Muscle of arm (tissue), 14 donors: ENCODE results near the gene APOC3. TPM values are rescaled to one million over a fixed set of nuclear protein-coding genes. Genes with fewer than 3 reads are reported as not detected.

Experiments used
- DNase-seq: peaks from one replicate; pipeline ENCODE4 v3.0.0-alpha.2; 2013
- long read RNA-seq, 11 donors: transcript quantifications; one replicate each; lab custom pipeline, GENCODE V29; 2026
- polyA plus RNA-seq, 12 donors: library from polyadenylated mRNA; unstranded; fragments of 120-200 nt; gene quantifications; one replicate each; pipeline ENCODE4 v1.2.1, GENCODE V29; 2013; ENCODE audit not compliant: insufficient read length in 12 of 12

The APOC3 gene
- 1 to 10 TPM in 3 of 12 donors, under 1 TPM in 3, not detected in 6; 0.36 to 8.7 (median 0.96) TPM for polyA plus RNA-seq
- long read RNA-seq, donor 1, transcript APOC3-201 (4 exons, 550 nt): major isoform, 163 of 1,525 reads
- long read RNA-seq, donor 1, transcript APOC3-205 (3 exons, 541 nt): minor isoform, 15 of 1,525 reads
- long read RNA-seq, donor 1, partial matches to known transcripts: 777 of 1,525 reads
- long read RNA-seq, donor 1, other reads (novel, unspliced or antisense): 570 of 1,525 reads
- long read RNA-seq, donor 2: 0 reads
- long read RNA-seq, donor 3, partial matches to known transcripts: 0 of 1 reads
- long read RNA-seq, donor 3, other reads (novel, unspliced or antisense): 0 of 1 reads
- long read RNA-seq, donor 4: 0 reads
- long read RNA-seq, donor 5: 0 reads
- long read RNA-seq, donor 6: 0 reads
- long read RNA-seq, donor 7: 0 reads
- long read RNA-seq, donor 8, partial matches to known transcripts: 0 of 5 reads
- long read RNA-seq, donor 8, other reads (novel, unspliced or antisense): 0 of 5 reads
- long read RNA-seq, donor 9: 0 reads
- long read RNA-seq, donor 10: 0 reads
- long read RNA-seq, donor 11: 0 reads

GRCh38 chr11:116829525-116830183, at the start of gene APOC3:
Gene APOC3 (plus strand): TSS chr11:116829907. CDS start chr11:116830583, 676 bp downstream.
- DNase-seq: no peak

GRCh38 chr11:116782728-116783127, 47.0 kb upstream of the APOC3 start:
- DNase-seq: no peak

GRCh38 chr11:116786326-116786725, 43.4 kb upstream of the APOC3 start:
- DNase-seq: no peak

GRCh38 chr11:116786966-116787365, 42.7 kb upstream of the APOC3 start:
- DNase-seq: no peak

- DNase-seq: no peak
Observed at GRCh38 chr11:116787436-116787785, 42.3 kb upstream of the APOC3 start.

GRCh38 chr11:116787786-116788486, 41.8 kb upstream of the APOC3 start, which contains the start of gene ZPR1:
Gene ZPR1 (minus strand): TSS chr11:116788023. CDS start chr11:116787990, 33 bp downstream.
- DNase-seq: peak; percentile 85

GRCh38 chr11:116788534-116788933, 41.2 kb upstream of the APOC3 start:
- no peak for DNase-seq

GRCh38 chr11:116788975-116789374, 40.7 kb upstream of the APOC3 start:
- no peak for DNase-seq

- no peak for DNase-seq
Observed at GRCh38 chr11:116790167-116791001, 39.3 kb upstream of the APOC3 start.

- DNase-seq: peak; percentile 67
Observed at GRCh38 chr11:116791002-116791812, 38.5 kb upstream of the APOC3 start.

- no peak for DNase-seq
Observed at GRCh38 chr11:116791813-116792143, 37.9 kb upstream of the APOC3 start, which contains the start of gene APOA5. Gene APOA5 (minus strand): TSS chr11:116791879. CDS start chr11:116791860, 19 bp downstream.

GRCh38 chr11:116792144-116792868, 37.4 kb upstream of the APOC3 start:
- no peak for DNase-seq

GRCh38 chr11:116792869-116793771, 36.6 kb upstream of the APOC3 start:
- no peak for DNase-seq

- no peak for DNase-seq
Observed at GRCh38 chr11:116793772-116794097, 36.0 kb upstream of the APOC3 start.

- no peak for DNase-seq
Observed at GRCh38 chr11:116794851-116795250, 34.9 kb upstream of the APOC3 start.

- DNase-seq: no peak
Observed at GRCh38 chr11:116796548-116796947, 33.2 kb upstream of the APOC3 start.

GRCh38 chr11:116797816-116798215, 31.9 kb upstream of the APOC3 start:
- no peak for DNase-seq

- no peak for DNase-seq
Observed at GRCh38 chr11:116798368-116798767, 31.3 kb upstream of the APOC3 start.

- DNase-seq: no peak
Observed at GRCh38 chr11:116800610-116801009, 29.1 kb upstream of the APOC3 start.
